DND-41 (cell line): Measurements from ENCODE around the gene NUP50.
"Not testable (repeated sequence)": the region's sequence is repeated elsewhere in the genome, so short reads cannot be mapped to it uniquely, and the experiment has no call there.

Source experiments
- ATAC-seq: fragments of 200-7000 bp; cut with Tn5 transposase; 3 replicates; pipeline ENCODE4 v1.9.1; 2021; ENCODE audit warnings: low read depth; ENCODE audit not compliant: insufficient read depth
- DNase-seq: peaks from one replicate; pipeline ENCODE4 v3.0.0-alpha.2; 2020
- H2AFZ ChIP-seq: 2 replicates; pipeline ENCODE4 v1.6.0; 2012; ENCODE audit warnings: low read depth, low read length
- H3K27ac ChIP-seq: 2 replicates; pipeline ENCODE4 v1.5.1; 2012; ENCODE audit warnings: low read length, inconsistent platforms
- H3K27me3 ChIP-seq: fragments of 200-600 bp; sonication (generic); 2 replicates; pipeline ENCODE4 v1.6.0; 2012; ENCODE audit warnings: low read length, mild to moderate bottlenecking, inconsistent platforms; ENCODE audit not compliant: insufficient read depth, poor library complexity
- H3K36me3 ChIP-seq: 2 replicates; pipeline ENCODE4 v1.5.1; 2012; ENCODE audit warnings: low read length, inconsistent platforms; ENCODE audit not compliant: insufficient read depth
- H3K4me1 ChIP-seq: 2 replicates; pipeline ENCODE4 v1.5.1; 2012; ENCODE audit warnings: mild to moderate bottlenecking, low read length; ENCODE audit not compliant: insufficient read depth
- H3K4me2 ChIP-seq: 2 replicates; pipeline ENCODE4 v1.6.0; 2012; ENCODE audit warnings: mild to moderate bottlenecking, moderate library complexity, low read length, inconsistent platforms; ENCODE audit not compliant: insufficient read depth
- H3K4me3 ChIP-seq, 2 experiments: fragments of 200-600 bp in 1 of 2; shearing (Covaris generic) in 1 of 2; 2 replicates each; pipeline ENCODE4 v1.5.1; 2012 to 2016; ENCODE audit warnings: inconsistent platforms in 2 of 2, low read length in 2 of 2, mild to moderate bottlenecking in 2 of 2, low read depth in 1 of 2, moderate library complexity in 1 of 2
- H3K79me2 ChIP-seq: 2 replicates; pipeline ENCODE4 v1.6.0; 2012; ENCODE audit warnings: low read length, inconsistent platforms; ENCODE audit not compliant: insufficient read depth
- H3K9ac ChIP-seq: 2 replicates; pipeline ENCODE4 v1.6.0; 2012; ENCODE audit warnings: low read depth, mild to moderate bottlenecking, inconsistent platforms, low read length, moderate library complexity
- H3K9me3 ChIP-seq: 2 replicates; pipeline ENCODE4 v1.5.1; 2012; ENCODE audit warnings: low read length, moderate library complexity, mild to moderate bottlenecking, inconsistent platforms; ENCODE audit not compliant: insufficient read depth, severe bottlenecking
- H4K20me1 ChIP-seq: 2 replicates; pipeline ENCODE4 v1.6.0; 2012; ENCODE audit warnings: low read length; ENCODE audit not compliant: insufficient read depth
- EZH2 ChIP-seq: IDR thresholded peaks from 3 replicates; pipeline ENCODE4 v1.6.1; 2012; ENCODE audit warnings: borderline replicate concordance, low read depth, mild to moderate bottlenecking, moderate library complexity, low read length, inconsistent platforms; ENCODE audit not compliant: severe bottlenecking
- TF ChIP-seq, protein P1 (sequence below): IDR thresholded peaks from 2 replicates; pipeline ENCODE4 v1.5.1; 2012; ENCODE audit warnings: borderline replicate concordance, low read length, moderate library complexity, mild to moderate bottlenecking; ENCODE audit not compliant: poor library complexity, severe bottlenecking; ENCODE audit errors: extremely low read depth

Gene NUP50

DNA sequence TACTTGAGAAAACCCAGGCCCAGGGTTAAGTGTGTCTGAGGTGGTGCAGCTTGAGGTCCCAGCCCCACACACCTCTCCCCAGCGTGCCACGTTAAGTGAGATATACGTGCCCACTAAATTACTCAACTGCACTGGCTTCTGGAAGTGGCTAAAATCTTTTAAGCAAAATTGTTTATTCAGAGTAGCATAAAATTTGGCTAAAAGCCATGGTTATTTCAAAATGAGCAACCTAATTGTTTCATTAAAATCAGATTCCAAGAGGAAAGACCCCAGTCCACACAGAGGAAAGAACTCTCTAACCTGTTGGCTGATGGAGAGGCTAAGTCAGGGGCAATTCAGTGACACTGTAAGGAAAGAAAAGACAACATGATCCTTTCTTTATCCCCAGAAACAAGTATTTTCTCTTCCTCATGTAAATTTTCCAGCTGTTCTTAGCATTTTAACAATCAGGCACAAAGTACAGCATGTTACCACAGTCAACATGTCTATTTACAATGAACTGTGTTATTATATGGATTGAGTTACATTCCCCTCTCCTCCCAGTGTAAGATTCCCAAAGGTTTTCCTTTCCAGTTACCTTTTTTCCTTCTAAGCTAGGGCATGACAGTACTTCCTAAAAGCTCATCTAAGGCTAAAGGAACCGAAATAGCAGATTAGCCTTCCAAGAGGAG is 26.6 kb downstream of the NUP50 start:
- DNase-seq (no peak), ATAC-seq (no peak)
- Histone ChIP-seq H3K4me3 (no peak overlapping the region), H3K27ac (no peak overlapping the region), H3K9me3 (no peaks in the 10 kb centered on the region), H3K36me3 (peaks cover 15% of the 10 kb centered on the region), H3K79me2 (no peaks in the 10 kb centered on the region), H3K4me2 (no peak overlapping the region), H3K27me3 (no peaks in the 10 kb centered on the region), H4K20me1 (peaks cover 19% of the 10 kb centered on the region), H3K4me1 (no peaks in the 10 kb centered on the region), H2AFZ (no peak overlapping the region), H3K9ac (no peak overlapping the region)
- TF ChIP-seq EZH2 = no peak
- TF ChIP-seq, protein P1, sequence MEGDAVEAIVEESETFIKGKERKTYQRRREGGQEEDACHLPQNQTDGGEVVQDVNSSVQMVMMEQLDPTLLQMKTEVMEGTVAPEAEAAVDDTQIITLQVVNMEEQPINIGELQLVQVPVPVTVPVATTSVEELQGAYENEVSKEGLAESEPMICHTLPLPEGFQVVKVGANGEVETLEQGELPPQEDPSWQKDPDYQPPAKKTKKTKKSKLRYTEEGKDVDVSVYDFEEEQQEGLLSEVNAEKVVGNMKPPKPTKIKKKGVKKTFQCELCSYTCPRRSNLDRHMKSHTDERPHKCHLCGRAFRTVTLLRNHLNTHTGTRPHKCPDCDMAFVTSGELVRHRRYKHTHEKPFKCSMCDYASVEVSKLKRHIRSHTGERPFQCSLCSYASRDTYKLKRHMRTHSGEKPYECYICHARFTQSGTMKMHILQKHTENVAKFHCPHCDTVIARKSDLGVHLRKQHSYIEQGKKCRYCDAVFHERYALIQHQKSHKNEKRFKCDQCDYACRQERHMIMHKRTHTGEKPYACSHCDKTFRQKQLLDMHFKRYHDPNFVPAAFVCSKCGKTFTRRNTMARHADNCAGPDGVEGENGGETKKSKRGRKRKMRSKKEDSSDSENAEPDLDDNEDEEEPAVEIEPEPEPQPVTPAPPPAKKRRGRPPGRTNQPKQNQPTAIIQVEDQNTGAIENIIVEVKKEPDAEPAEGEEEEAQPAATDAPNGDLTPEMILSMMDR = no peak

GRCh38 chr22:45191746-45192145 is 28.0 kb downstream of the NUP50 start:
- H3K4me2 ChIP-seq, H3K27me3 ChIP-seq, H3K9ac ChIP-seq, H3K27ac ChIP-seq, H3K4me1 ChIP-seq, DNase-seq, H3K4me3 ChIP-seq, H3K36me3 ChIP-seq, H3K9me3 ChIP-seq, ATAC-seq, H3K79me2 ChIP-seq, H2AFZ ChIP-seq: not testable (repeated sequence)
- H4K20me1 ChIP-seq = peaks cover 11% of the 10 kb centered on the region

DNA sequence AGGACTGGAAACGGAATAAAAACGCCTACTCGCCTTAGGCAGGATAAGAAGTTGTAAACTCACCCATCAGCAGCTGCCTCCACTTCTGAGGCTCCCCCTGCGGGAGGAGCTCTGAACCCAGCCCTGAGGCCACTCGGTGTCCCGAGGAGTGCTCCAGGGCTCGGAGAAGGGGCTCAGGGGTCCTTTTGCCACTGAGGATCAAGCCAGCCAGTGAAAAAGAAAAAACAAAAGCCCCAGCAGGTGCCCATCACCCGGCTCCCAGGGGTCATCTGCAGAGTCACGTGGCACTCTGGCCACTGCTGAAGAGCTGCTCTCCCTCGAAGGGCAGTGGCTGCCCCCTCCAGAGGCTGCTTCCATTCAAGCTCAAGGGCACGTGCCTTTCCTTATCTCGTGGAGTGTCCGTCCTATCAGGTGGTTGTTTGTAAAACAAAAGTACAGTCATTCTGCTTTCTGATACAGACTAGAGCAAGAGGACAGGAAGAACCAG is 29.0 kb downstream of the NUP50 start:
- Histone ChIP-seq H3K4me3 (no peak overlapping the region), H3K27ac (no peak overlapping the region), H2AFZ (no peak overlapping the region), H3K27me3 (no peaks in the 10 kb centered on the region), H3K36me3 (peaks cover 14% of the 10 kb centered on the region), H4K20me1 (peaks cover 11% of the 10 kb centered on the region), H3K79me2 (no peaks in the 10 kb centered on the region), H3K4me2 (no peak overlapping the region), H3K9me3 (no peaks in the 10 kb centered on the region), H3K9ac (no peak overlapping the region), H3K4me1 (no peaks in the 10 kb centered on the region)
- DNase-seq = no peak
- ATAC-seq = no peak
- no peak for TF ChIP-seq EZH2
- TF ChIP-seq, protein P1 = no peak

GRCh38 chr22:45194686-45195085 is 31.0 kb downstream of the NUP50 start:
- Histone ChIP-seq H3K4me2 (no peak overlapping the region), H3K4me1 (no peaks in the 10 kb centered on the region), H3K4me3 (no peak overlapping the region), H4K20me1 (peaks cover 6% of the 10 kb centered on the region; the same call in 1 of the 2 replicates), H3K9ac (no peak overlapping the region), H3K36me3 (peaks cover 21% of the 10 kb centered on the region), H3K9me3 (no peaks in the 10 kb centered on the region), H3K79me2 (no peaks in the 10 kb centered on the region), H2AFZ (no peak overlapping the region), H3K27ac (no peak overlapping the region), H3K27me3 (no peaks in the 10 kb centered on the region)
- DNase-seq (no peak), ATAC-seq (no peak)
- no peak for TF ChIP-seq EZH2
- TF ChIP-seq, protein P1 = no peak
